ENCODE data around the gene NLRP7.

GRCh38 chr19:54905421-54905802, 41.9 kb downstream of the NLRP7 start:
- TF ChIP-seq CTCF (IDR thresholded peaks at IDR 0.05; ENCODE audit: insufficient read depth, low read length, poor library complexity, severe bottlenecking) (no peak), EZH2phosphoT487 (conservative IDR thresholded peaks at IDR 0.05; ENCODE audit: low read length) (no peak)
